GM10266 (cell line): Measurements from ENCODE around the gene PLA2G4A.

Experiments
- DNase-seq: peaks from one replicate; pipeline ENCODE4 v3.0.0; 2012; ENCODE audit errors: extremely low spot score
- CTCF ChIP-seq: IDR thresholded peaks from 2 replicates; pipeline ENCODE4 v1.5.1; 2012; ENCODE audit warnings: mild to moderate bottlenecking, low read depth; ENCODE audit not compliant: control insufficient read depth, insufficient read depth; ENCODE audit errors: missing control alignments

PLA2G4A gene

GRCh38 chr1:186854102-186854501 is 25.4 kb downstream of the PLA2G4A start:
- TF ChIP-seq CTCF: no peak
- DNase-seq: no peak

GRCh38 chr1:186858923-186859322 is 30.2 kb downstream of the PLA2G4A start:
- DNase-seq: no peak
- no peak for TF ChIP-seq CTCF

GRCh38 chr1:186859995-186860394 is 31.2 kb downstream of the PLA2G4A start:
- no peak for DNase-seq
- no peak for TF ChIP-seq CTCF

- no peak for DNase-seq
- TF ChIP-seq CTCF: no peak
Measured at GRCh38 chr1:186864296-186864695, 35.5 kb downstream of the PLA2G4A start.

GRCh38 chr1:186865253-186865652 is 36.5 kb downstream of the PLA2G4A start:
- no peak for TF ChIP-seq CTCF
- peak; percentile 42 for DNase-seq

- TF ChIP-seq CTCF: no peak
- no peak for DNase-seq
Measured at GRCh38 chr1:186865857-186866256, 37.1 kb downstream of the PLA2G4A start.

- DNase-seq: no peak
- TF ChIP-seq CTCF: no peak
Measured at GRCh38 chr1:186869526-186870228, 40.9 kb downstream of the PLA2G4A start.
